Measurements from ENCODE around the gene BIRC2. TPM values are rescaled to one million over a fixed set of nuclear protein-coding genes. Genes with fewer than 3 reads are reported as not detected.
A peak's percentile ranks its signal among the peaks of the same experiment; 100 is the strongest.

The BIRC2 gene
- total and polyA plus RNA-seq, 10 of the 15 experiments (the other 5 are each of a cell fraction or from before 2014, with no cell fraction given), result 13.8 to 75.8 (median 26.5) TPM

- TF ChIP-seq ZNF384 (IDR thresholded peaks at IDR 0.05; ENCODE audit: borderline replicate concordance, low read depth, low read length) (no peak), TAF1 (IDR thresholded peaks at IDR 0.05; ENCODE audit: borderline replicate concordance, low read depth, low read length) (0 out of 2 replicates have a peak, but pooled peaks have one; percentile 9), PAX5 (IDR thresholded peaks at IDR 0.05; ENCODE audit: borderline replicate concordance, low read depth, low read length) (no peak), RAD21 (IDR thresholded peaks at IDR 0.05; ENCODE audit: insufficient read depth, low read depth, low read length) (peak; percentile 47), CHD1 (IDR thresholded peaks at IDR 0.05; ENCODE audit: low read depth, low read length) (0 out of 2 replicates have a peak, but pooled peaks have one; percentile 24), NBN (IDR thresholded peaks at IDR 0.05) (no peak), ASH2L (IDR thresholded peaks at IDR 0.05; ENCODE audit: borderline replicate concordance, low read depth) (no peak), BCL11A (IDR thresholded peaks at IDR 0.05; ENCODE audit: low read depth, low read length) (no peak), STAT1 (conservative IDR thresholded peaks at IDR 0.05) (no peak), POLR2AphosphoS2 (IDR thresholded peaks at IDR 0.05; ENCODE audit: low read depth, low read length) (peak; percentile 23; the same call in 1 of the 2 replicates), HDGF (IDR thresholded peaks at IDR 0.05) (no peak), RELA (IDR thresholded peaks at IDR 0.05; ENCODE audit: borderline replicate concordance, partially characterized antibody) (no peak), JUND (IDR thresholded peaks at IDR 0.05; ENCODE audit: low read depth, low read length) (no peak), CHD4 (IDR thresholded peaks at IDR 0.05) (no peak), TCF12 (IDR thresholded peaks at IDR 0.05; ENCODE audit: low read depth, low read length) (no peak), STAT3 (IDR thresholded peaks at IDR 0.05; ENCODE audit: low read depth, low read length) (no peak), SMARCA5 (IDR thresholded peaks at IDR 0.05) (no peak), EGR1 (IDR thresholded peaks at IDR 0.05; ENCODE audit: borderline replicate concordance in 1 of 2, low read depth in 2 of 2, low read length in 2 of 2) (no peak), NR2C2 (IDR thresholded peaks at IDR 0.05; ENCODE audit: borderline replicate concordance, control insufficient read depth, insufficient read length, low read depth) (no peak), ZSCAN29 (IDR thresholded peaks at IDR 0.05) (no peak), SKIL (IDR thresholded peaks at IDR 0.05; ENCODE audit: low read depth, poor library complexity, severe bottlenecking) (no peak)
- TF ChIP-seq, protein P1, sequence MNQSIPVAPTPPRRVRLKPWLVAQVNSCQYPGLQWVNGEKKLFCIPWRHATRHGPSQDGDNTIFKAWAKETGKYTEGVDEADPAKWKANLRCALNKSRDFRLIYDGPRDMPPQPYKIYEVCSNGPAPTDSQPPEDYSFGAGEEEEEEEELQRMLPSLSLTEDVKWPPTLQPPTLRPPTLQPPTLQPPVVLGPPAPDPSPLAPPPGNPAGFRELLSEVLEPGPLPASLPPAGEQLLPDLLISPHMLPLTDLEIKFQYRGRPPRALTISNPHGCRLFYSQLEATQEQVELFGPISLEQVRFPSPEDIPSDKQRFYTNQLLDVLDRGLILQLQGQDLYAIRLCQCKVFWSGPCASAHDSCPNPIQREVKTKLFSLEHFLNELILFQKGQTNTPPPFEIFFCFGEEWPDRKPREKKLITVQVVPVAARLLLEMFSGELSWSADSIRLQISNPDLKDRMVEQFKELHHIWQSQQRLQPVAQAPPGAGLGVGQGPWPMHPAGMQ (IDR thresholded peaks at IDR 0.05; ENCODE audit: borderline replicate concordance), result no peak
- TF ChIP-seq, protein P2, sequence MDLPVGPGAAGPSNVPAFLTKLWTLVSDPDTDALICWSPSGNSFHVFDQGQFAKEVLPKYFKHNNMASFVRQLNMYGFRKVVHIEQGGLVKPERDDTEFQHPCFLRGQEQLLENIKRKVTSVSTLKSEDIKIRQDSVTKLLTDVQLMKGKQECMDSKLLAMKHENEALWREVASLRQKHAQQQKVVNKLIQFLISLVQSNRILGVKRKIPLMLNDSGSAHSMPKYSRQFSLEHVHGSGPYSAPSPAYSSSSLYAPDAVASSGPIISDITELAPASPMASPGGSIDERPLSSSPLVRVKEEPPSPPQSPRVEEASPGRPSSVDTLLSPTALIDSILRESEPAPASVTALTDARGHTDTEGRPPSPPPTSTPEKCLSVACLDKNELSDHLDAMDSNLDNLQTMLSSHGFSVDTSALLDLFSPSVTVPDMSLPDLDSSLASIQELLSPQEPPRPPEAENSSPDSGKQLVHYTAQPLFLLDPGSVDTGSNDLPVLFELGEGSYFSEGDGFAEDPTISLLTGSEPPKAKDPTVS (IDR thresholded peaks at IDR 0.05; ENCODE audit: low read depth, low read length), result no peak
- TF ChIP-seq, protein P3, sequence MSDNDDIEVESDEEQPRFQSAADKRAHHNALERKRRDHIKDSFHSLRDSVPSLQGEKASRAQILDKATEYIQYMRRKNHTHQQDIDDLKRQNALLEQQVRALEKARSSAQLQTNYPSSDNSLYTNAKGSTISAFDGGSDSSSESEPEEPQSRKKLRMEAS (IDR thresholded peaks at IDR 0.05; ENCODE audit: low read depth, low read length), result no peak
These were observed 28.5 kb upstream of the BIRC2 start (continued) for GRCh38 chr11:102318469-102318868.

Measured in GM12878 (cell line).